Endothelial cell of umbilical vein (primary cell): Measurements from ENCODE around the gene NR1H2.

Source experiments
- EZH2 ChIP-seq: IDR thresholded peaks from 2 replicates; pipeline ENCODE4 v1.6.1; 2012; ENCODE audit warnings: borderline replicate concordance, low read depth, mild to moderate bottlenecking, moderate library complexity, low read length, inconsistent platforms; ENCODE audit not compliant: severe bottlenecking
- MAX ChIP-seq: IDR thresholded peaks from 2 replicates; pipeline ENCODE4 v1.6.1; 2011; ENCODE audit not compliant: insufficient read depth, insufficient read length
- MYC ChIP-seq: IDR thresholded peaks from one replicate; pipeline ENCODE4 v1.6.1; 2011; ENCODE audit warnings: mild to moderate bottlenecking, low read depth, low read length
- POLR2A ChIP-seq: IDR thresholded peaks from 2 replicates; pipeline ENCODE4 v1.6.1; 2012; ENCODE audit warnings: low read depth, mild to moderate bottlenecking, control low read depth, low read length
- TF ChIP-seq, protein P1 (sequence below), 2 donors: IDR thresholded peaks; 1 replicate in 1 of 2; 2 replicates in 1 of 2; pipeline ENCODE4 v1.5.1; 2011; ENCODE audit warnings: low read length in 2 of 2, mild to moderate bottlenecking in 2 of 2, moderate library complexity in 2 of 2, control low read depth in 1 of 2, inconsistent platforms in 1 of 2, low read depth in 1 of 2; ENCODE audit not compliant: insufficient read depth in 1 of 2; ENCODE audit errors: extremely low read depth in 1 of 2

DNA sequence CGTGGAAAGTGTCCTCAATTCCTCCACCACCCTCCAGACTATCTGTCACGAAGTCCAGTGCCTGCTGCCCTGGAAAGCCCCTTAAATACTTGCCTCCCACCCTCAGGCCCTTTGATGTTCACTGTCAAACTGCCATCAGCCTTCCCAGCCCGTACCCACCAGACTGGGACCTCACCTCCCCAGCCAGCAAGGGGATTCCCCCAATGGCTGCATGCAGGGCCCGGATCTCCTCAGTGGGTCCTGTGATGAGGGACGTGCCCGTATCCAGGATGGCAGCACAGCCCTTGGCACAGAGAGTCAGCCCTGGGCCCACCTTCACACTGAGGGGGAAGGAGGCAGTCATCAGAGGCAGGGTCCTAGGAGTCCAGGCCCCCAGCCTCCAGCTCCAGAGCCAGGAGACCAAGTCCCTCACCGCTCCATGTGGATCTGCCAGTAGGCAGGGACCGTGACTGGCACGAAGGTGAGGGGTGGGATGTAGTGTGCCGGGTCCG, 16.9 kb upstream of the NR1H2 start:
- no peak for TF ChIP-seq POLR2A
- TF ChIP-seq, protein P1, sequence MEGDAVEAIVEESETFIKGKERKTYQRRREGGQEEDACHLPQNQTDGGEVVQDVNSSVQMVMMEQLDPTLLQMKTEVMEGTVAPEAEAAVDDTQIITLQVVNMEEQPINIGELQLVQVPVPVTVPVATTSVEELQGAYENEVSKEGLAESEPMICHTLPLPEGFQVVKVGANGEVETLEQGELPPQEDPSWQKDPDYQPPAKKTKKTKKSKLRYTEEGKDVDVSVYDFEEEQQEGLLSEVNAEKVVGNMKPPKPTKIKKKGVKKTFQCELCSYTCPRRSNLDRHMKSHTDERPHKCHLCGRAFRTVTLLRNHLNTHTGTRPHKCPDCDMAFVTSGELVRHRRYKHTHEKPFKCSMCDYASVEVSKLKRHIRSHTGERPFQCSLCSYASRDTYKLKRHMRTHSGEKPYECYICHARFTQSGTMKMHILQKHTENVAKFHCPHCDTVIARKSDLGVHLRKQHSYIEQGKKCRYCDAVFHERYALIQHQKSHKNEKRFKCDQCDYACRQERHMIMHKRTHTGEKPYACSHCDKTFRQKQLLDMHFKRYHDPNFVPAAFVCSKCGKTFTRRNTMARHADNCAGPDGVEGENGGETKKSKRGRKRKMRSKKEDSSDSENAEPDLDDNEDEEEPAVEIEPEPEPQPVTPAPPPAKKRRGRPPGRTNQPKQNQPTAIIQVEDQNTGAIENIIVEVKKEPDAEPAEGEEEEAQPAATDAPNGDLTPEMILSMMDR (IDR thresholded peaks at IDR 0.05; ENCODE audit: extremely low read depth in 1 of 2, insufficient read depth in 1 of 2, low read depth in 1 of 2, low read length in 2 of 2), result no peak
- TF ChIP-seq MYC, result no peak
- TF ChIP-seq MAX, result no peak
- TF ChIP-seq EZH2, result no peak
